Measurements from ENCODE around the gene FXYD3.

FXYD3 gene

GRCh38 chr19:35107545-35107944 lies 8.1 kb upstream of the FXYD3 start:
- no peak for DNase-seq

- DNase-seq, result no peak
Observed at GRCh38 chr19:35108730-35109129, 6.9 kb upstream of the FXYD3 start.

- no peak for DNase-seq
Observed at GRCh38 chr19:35109395-35110112, 6.1 kb upstream of the FXYD3 start.

- no peak for DNase-seq
Observed at GRCh38 chr19:35110974-35111373, 4.6 kb upstream of the FXYD3 start.

GRCh38 chr19:35112995-35113688 lies 2.5 kb upstream of the FXYD3 start:
- no peak for DNase-seq

- peak; percentile 64 for DNase-seq
Observed at GRCh38 chr19:35114353-35115176, 1.1 kb upstream of the FXYD3 start.

- DNase-seq, result no peak
Observed at GRCh38 chr19:35116072-35116801, 614 bp downstream of the FXYD3 start.

GRCh38 chr19:35117116-35117515 lies 1.5 kb downstream of the FXYD3 start:
- DNase-seq, result peak; percentile 38

GRCh38 chr19:35117799-35118198 lies 2.2 kb downstream of the FXYD3 start:
- no peak for DNase-seq

- DNase-seq, result no peak
Observed at GRCh38 chr19:35118268-35119020, 2.8 kb downstream of the FXYD3 start.

- no peak for DNase-seq
Observed at GRCh38 chr19:35119091-35119490, 3.5 kb downstream of the FXYD3 start.

GRCh38 chr19:35119578-35120155 lies 4.0 kb downstream of the FXYD3 start:
- no peak for DNase-seq

GRCh38 chr19:35120492-35120891 lies 4.9 kb downstream of the FXYD3 start:
- DNase-seq, result peak; percentile 91

- no peak for DNase-seq
Observed at GRCh38 chr19:35120898-35121297, 5.3 kb downstream of the FXYD3 start.

- DNase-seq, result peak; percentile 54
Observed at GRCh38 chr19:35122687-35123551, 7.3 kb downstream of the FXYD3 start.

GRCh38 chr19:35123573-35123972 lies 8.0 kb downstream of the FXYD3 start:
- peak; percentile 29 for DNase-seq

GRCh38 chr19:35124098-35125060 lies 8.8 kb downstream of the FXYD3 start:
- peak; percentile 93 for DNase-seq

- no peak for DNase-seq
Observed at GRCh38 chr19:35125270-35125717, 9.7 kb downstream of the FXYD3 start.

All from NCI-H2171 treated with DMSO at 0.1 percent for 48 hours (cell line).